ENCODE results near the gene PROP1.

DNA sequence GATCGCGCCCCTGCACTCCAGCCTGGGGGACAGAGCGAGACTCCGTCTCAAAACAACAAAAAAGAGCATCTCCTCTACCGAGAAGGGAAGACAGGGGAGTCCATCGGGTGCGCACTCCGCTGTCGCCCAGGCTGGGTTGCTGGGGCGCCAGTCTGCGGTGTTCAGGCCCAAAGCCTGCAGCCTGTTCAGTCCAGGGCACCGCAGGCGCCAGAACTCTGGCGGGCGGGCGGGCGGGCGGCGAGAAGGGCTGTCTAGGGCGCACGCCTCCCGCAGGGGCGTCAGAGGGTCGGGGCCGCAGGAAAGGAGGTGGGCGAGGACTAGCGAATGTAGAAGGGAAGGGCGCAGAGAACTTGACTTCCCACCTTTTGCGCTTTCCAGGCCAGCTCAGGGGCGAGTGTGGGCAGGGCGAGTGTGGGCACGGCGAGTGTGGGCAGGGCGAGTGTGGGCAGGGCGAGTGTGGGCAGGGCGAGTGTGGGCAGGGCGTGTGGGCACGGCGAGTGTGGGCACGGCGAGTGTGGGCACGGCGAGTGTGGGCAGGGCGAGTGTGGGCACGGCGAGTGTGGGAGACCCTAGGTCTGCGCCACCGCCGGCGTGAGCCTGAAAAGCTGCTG, 10.5 kb downstream of the PROP1 start:
- TF ChIP-seq CTCF (IDR thresholded peaks at IDR 0.05; ENCODE audit: extremely low read depth in 1 of 2, insufficient read depth in 1 of 2, low read depth in 1 of 2, low read length in 2 of 2) (no peak), POLR2A (IDR thresholded peaks at IDR 0.05; ENCODE audit: low read depth, low read length) (no peak), EZH2 (IDR thresholded peaks at IDR 0.05; ENCODE audit: borderline replicate concordance, low read depth, low read length, severe bottlenecking) (no peak), GATA2 (IDR thresholded peaks at IDR 0.05; ENCODE audit: insufficient read depth, insufficient read length, low read depth, low read length) (no peak), MYC (IDR thresholded peaks at IDR 0.05; ENCODE audit: low read depth, low read length) (no peak), JUN (IDR thresholded peaks at IDR 0.05; ENCODE audit: borderline replicate concordance, insufficient read depth, insufficient read length, low read depth) (no peak), FOS (IDR thresholded peaks at IDR 0.05; ENCODE audit: borderline replicate concordance, insufficient read depth, low read length) (no peak), POLR2AphosphoS5 (IDR thresholded peaks at IDR 0.05; ENCODE audit: insufficient read depth, low read depth, low read length) (no peak), MAX (IDR thresholded peaks at IDR 0.05; ENCODE audit: insufficient read depth, insufficient read length) (no peak)

Data from endothelial cell of umbilical vein (primary cell).